Measurements from ENCODE around the gene PRRT1.
A peak's percentile ranks its signal among the peaks of the same experiment; 100 is the strongest.

PRRT1 gene

DNA sequence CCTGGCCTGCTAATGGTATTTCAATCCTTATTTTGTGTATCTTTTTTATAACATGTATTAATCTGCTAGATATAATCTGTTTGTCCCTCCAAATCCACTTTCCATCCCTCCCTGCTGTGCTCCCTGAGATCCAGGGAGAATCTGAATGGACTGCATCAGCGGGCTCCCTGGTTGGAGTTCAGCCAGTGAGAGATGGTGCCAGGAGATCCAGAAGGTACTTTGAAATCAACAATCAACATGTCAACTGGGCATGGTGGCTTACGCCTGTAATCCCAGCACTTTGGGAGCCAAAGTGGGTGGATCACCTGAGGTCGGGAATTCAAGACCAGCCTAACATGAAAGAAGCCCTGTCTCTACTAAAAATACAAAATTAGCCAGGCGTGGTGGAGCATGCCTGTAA, 28.1 kb downstream of the PRRT1 start:
- no peaks in the 10 kb centered on the region for H3K27me3 ChIP-seq (ENCODE audit: insufficient read depth, low read length, poor library complexity)
- H3K36me3 ChIP-seq (ENCODE audit: insufficient read depth, low read length): peaks cover 71% of the 10 kb centered on the region
- H3K4me2 ChIP-seq (ENCODE audit: insufficient read depth, low read length): no peak overlapping the region
- no peaks in the 10 kb centered on the region for H4K20me1 ChIP-seq (ENCODE audit: insufficient read depth, low read length)
- no peak overlapping the region for H3K27ac ChIP-seq (ENCODE audit: low read length)
- H3K79me2 ChIP-seq (ENCODE audit: insufficient read depth, low read length): peaks cover 30% of the 10 kb centered on the region
- peaks cover 23% of the 10 kb centered on the region for H3K4me1 ChIP-seq (ENCODE audit: insufficient read depth, low read length)
- ATAC-seq (ENCODE audit: insufficient read depth, low read depth): no peak
- no peak overlapping the region for H3K9ac ChIP-seq (ENCODE audit: low read depth, low read length)
- no peak for TF ChIP-seq EZH2 (IDR thresholded peaks at IDR 0.05; ENCODE audit: borderline replicate concordance, low read depth, low read length, severe bottlenecking)
- TF ChIP-seq, protein P1, sequence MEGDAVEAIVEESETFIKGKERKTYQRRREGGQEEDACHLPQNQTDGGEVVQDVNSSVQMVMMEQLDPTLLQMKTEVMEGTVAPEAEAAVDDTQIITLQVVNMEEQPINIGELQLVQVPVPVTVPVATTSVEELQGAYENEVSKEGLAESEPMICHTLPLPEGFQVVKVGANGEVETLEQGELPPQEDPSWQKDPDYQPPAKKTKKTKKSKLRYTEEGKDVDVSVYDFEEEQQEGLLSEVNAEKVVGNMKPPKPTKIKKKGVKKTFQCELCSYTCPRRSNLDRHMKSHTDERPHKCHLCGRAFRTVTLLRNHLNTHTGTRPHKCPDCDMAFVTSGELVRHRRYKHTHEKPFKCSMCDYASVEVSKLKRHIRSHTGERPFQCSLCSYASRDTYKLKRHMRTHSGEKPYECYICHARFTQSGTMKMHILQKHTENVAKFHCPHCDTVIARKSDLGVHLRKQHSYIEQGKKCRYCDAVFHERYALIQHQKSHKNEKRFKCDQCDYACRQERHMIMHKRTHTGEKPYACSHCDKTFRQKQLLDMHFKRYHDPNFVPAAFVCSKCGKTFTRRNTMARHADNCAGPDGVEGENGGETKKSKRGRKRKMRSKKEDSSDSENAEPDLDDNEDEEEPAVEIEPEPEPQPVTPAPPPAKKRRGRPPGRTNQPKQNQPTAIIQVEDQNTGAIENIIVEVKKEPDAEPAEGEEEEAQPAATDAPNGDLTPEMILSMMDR (IDR thresholded peaks at IDR 0.05; ENCODE audit: borderline replicate concordance, extremely low read depth, low read length, poor library complexity, severe bottlenecking): no peak
- DNase-seq: no peak
- H3K4me3 ChIP-seq (ENCODE audit: low read depth in 1 of 2, low read length in 2 of 2): no peak overlapping the region
- H3K9me3 ChIP-seq (ENCODE audit: insufficient read depth, low read length, severe bottlenecking): no peaks in the 10 kb centered on the region
- H2AFZ ChIP-seq (ENCODE audit: low read depth, low read length): no peak overlapping the region

DNA sequence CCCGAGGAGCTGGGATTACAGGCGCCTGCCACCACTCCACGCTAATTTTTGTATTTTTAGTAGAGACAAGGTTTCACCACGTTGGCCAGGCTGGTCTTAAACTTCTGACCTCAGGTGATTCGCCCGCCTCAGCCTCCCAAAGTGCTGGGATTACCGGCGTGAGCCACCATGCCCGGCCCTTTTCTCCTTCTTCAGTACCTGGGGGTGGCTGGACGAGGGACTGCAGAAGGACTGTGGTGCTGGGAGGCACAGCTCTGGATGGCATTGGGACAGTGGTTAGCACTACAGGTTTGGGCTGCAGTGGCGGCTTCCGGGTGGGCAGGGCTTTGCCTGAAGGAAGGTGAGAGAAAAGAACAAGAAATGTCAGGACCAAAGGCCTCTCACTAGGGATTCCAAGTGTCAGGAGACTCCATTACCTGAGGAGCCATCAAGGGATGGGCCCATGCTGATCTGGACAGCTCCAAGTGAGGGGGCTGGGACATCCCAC, 31.1 kb downstream of the PRRT1 start:
- H3K4me1 ChIP-seq (ENCODE audit: insufficient read depth, low read length): no peaks in the 10 kb centered on the region
- H4K20me1 ChIP-seq (ENCODE audit: insufficient read depth, low read length): 0 out of 2 replicates have a peak, but pooled peaks cover 2% of the 10 kb centered on the region
- H3K36me3 ChIP-seq (ENCODE audit: insufficient read depth, low read length): peaks cover 83% of the 10 kb centered on the region
- H3K79me2 ChIP-seq (ENCODE audit: insufficient read depth, low read length): peaks cover 2% of the 10 kb centered on the region; the same call in 1 of the 2 replicates
- no peak overlapping the region for H3K4me2 ChIP-seq (ENCODE audit: insufficient read depth, low read length)
- H3K4me3 ChIP-seq (ENCODE audit: low read depth in 1 of 2, low read length in 2 of 2): no peak overlapping the region
- DNase-seq (no peak), ATAC-seq (ENCODE audit: insufficient read depth, low read depth) (no peak)
- no peak overlapping the region for H3K9ac ChIP-seq (ENCODE audit: low read depth, low read length)
- TF ChIP-seq EZH2 (IDR thresholded peaks at IDR 0.05; ENCODE audit: borderline replicate concordance, low read depth, low read length, severe bottlenecking): no peak
- TF ChIP-seq, protein P1 (IDR thresholded peaks at IDR 0.05; ENCODE audit: borderline replicate concordance, extremely low read depth, low read length, poor library complexity, severe bottlenecking): no peak
- H3K9me3 ChIP-seq (ENCODE audit: insufficient read depth, low read length, severe bottlenecking): no peaks in the 10 kb centered on the region
- no peaks in the 10 kb centered on the region for H3K27me3 ChIP-seq (ENCODE audit: insufficient read depth, low read length, poor library complexity)
- H3K27ac ChIP-seq (ENCODE audit: low read length): no peak overlapping the region
- no peak overlapping the region for H2AFZ ChIP-seq (ENCODE audit: low read depth, low read length)

DNA sequence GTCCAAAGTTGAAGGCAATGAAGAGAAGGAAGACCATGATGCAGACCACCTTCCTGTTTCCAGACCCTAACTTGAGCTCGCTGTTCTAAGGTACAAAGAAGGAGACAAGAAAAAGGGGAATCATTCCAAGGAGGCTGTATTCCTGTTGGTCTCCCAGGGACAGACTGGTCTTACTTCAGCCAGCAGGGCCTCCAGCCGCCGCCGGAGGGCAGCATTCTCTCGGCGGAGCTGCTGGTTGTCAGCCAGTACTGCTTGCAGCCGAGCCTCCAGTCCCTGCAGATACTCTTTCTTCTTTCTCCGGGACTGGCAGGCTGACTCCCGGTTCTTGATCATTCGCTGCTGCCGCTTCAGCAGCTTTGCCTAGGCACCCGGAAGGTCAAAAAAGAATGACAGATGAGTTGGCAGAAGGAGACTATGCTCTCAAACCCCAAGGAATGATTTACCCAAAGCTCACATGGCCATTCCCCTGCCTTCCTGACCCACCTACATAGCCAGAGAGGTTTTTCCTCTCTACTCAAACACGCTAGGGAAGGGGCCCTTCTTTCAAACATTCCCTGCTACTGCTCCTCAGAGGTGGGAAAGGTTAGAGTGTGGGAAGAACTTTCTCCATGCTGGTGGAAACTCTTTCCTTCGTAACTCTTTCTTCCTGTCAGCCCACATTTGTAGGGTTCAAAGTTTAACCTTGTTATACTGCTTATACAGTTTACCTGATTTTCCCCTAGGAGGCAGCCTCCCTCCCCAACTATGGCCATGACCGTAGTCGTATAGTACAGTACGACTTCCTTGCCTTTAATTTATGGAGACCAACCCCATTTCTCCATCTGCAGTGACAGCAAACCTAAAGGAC, 32.7 kb downstream of the PRRT1 start:
- Histone ChIP-seq H3K4me3 (ENCODE audit: low read depth in 1 of 2, low read length in 2 of 2) (no peak overlapping the region), H3K27ac (ENCODE audit: low read length) (no peak overlapping the region), H2AFZ (ENCODE audit: low read depth, low read length) (no peak overlapping the region), H3K36me3 (ENCODE audit: insufficient read depth, low read length) (peaks cover 72% of the 10 kb centered on the region), H3K9ac (ENCODE audit: low read depth, low read length) (no peak overlapping the region), H3K79me2 (ENCODE audit: insufficient read depth, low read length) (no peaks in the 10 kb centered on the region), H3K4me1 (ENCODE audit: insufficient read depth, low read length) (no peaks in the 10 kb centered on the region), H3K9me3 (ENCODE audit: insufficient read depth, low read length, severe bottlenecking) (no peaks in the 10 kb centered on the region), H4K20me1 (ENCODE audit: insufficient read depth, low read length) (0 out of 2 replicates have a peak, but pooled peaks cover 2% of the 10 kb centered on the region), H3K27me3 (ENCODE audit: insufficient read depth, low read length, poor library complexity) (no peaks in the 10 kb centered on the region), H3K4me2 (ENCODE audit: insufficient read depth, low read length) (no peak overlapping the region)
- TF ChIP-seq, protein P1 (IDR thresholded peaks at IDR 0.05; ENCODE audit: borderline replicate concordance, extremely low read depth, low read length, poor library complexity, severe bottlenecking): peak; percentile 75
- TF ChIP-seq EZH2 (IDR thresholded peaks at IDR 0.05; ENCODE audit: borderline replicate concordance, low read depth, low read length, severe bottlenecking): no peak
- DNase-seq (peak; percentile 60), ATAC-seq (ENCODE audit: insufficient read depth, low read depth) (peak; percentile 83)

Data from DND-41 (cell line).